HCEC 1CT (cell line): ENCODE results near the gene ADAM19.
A peak's percentile ranks its signal among the peaks of the same experiment; 100 is the strongest.

ENCODE experiments used
- DNase-seq: peaks from one replicate; pipeline ENCODE4 v3.0.0-alpha.2; 2017

The ADAM19 gene

GRCh38 chr5:157481265-157481664, 94.3 kb downstream of the ADAM19 start:
- DNase-seq = no peak

GRCh38 chr5:157479612-157480510, 95.7 kb downstream of the ADAM19 start:
- DNase-seq = no peak

- no peak for DNase-seq
Observed at GRCh38 chr5:157479166-157479565, 96.4 kb downstream of the ADAM19 start.

GRCh38 chr5:157478726-157479125, 96.8 kb downstream of the ADAM19 start:
- DNase-seq = no peak

- no peak for DNase-seq
Observed at GRCh38 chr5:157477814-157478494, 97.6 kb downstream of the ADAM19 start.

GRCh38 chr5:157476702-157477408, 98.7 kb downstream of the ADAM19 start:
- peak; percentile 74 for DNase-seq

- DNase-seq = no peak
Observed at GRCh38 chr5:157475432-157475831, 100.1 kb downstream of the ADAM19 start.

- peak; percentile 21 for DNase-seq
Observed at GRCh38 chr5:157473383-157474320, 101.9 kb downstream of the ADAM19 start.

- DNase-seq = peak; percentile 39
Observed at GRCh38 chr5:157471709-157472108, 103.9 kb downstream of the ADAM19 start.

- no peak for DNase-seq
Observed at GRCh38 chr5:157470631-157471030, 104.9 kb downstream of the ADAM19 start.

- no peak for DNase-seq
Observed at GRCh38 chr5:157469687-157470086, 105.9 kb downstream of the ADAM19 start.

GRCh38 chr5:157469073-157469472, 106.5 kb downstream of the ADAM19 start:
- DNase-seq = no peak

GRCh38 chr5:157468293-157468965, 107.1 kb downstream of the ADAM19 start:
- no peak for DNase-seq

GRCh38 chr5:157464519-157465171, 110.9 kb downstream of the ADAM19 start:
- peak; percentile 92 for DNase-seq

GRCh38 chr5:157463621-157464518, 111.7 kb downstream of the ADAM19 start:
- peak; percentile 79 for DNase-seq

GRCh38 chr5:157463081-157463480, 112.5 kb downstream of the ADAM19 start:
- no peak for DNase-seq

- DNase-seq = no peak
Observed at GRCh38 chr5:157460921-157461792, 114.4 kb downstream of the ADAM19 start.

- no peak for DNase-seq
Observed at GRCh38 chr5:157459715-157460599, 115.6 kb downstream of the ADAM19 start, which contains the start of gene NIPAL4. Gene NIPAL4, plus strand, starts transcription at chr5:157460213. Its CDS starts 108 bp downstream, at chr5:157460321.
